ENCODE measurements around the gene PGA4. TPM values are rescaled to one million over a fixed set of nuclear protein-coding genes. Genes with fewer than 3 reads are reported as not detected.
"Not testable (repeated sequence)": the region's sequence is repeated elsewhere in the genome, so short reads cannot be mapped to it uniquely, and the experiment has no call there.

Gene PGA4
- polyA plus RNA-seq, 1 donor = 3.3 TPM

GRCh38 chr11:61226457-61227137, 4.5 kb downstream of the PGA4 start:
- not testable (repeated sequence) for H3K27ac ChIP-seq (ENCODE audit: low read length); H3K4me3 ChIP-seq (ENCODE audit: low read length); H3K4me1 ChIP-seq (ENCODE audit: control insufficient read depth, insufficient read depth, low read length); H3K9me3 ChIP-seq (ENCODE audit: control insufficient read depth, low read depth, low read length); DNase-seq; H3K27me3 ChIP-seq (ENCODE audit: control insufficient read depth, insufficient read depth, low read length); H3K36me3 ChIP-seq (ENCODE audit: control insufficient read depth, insufficient read depth, low read length)
- no CpG with 5 or more reads among the region's 10 CpGs for WGBS (ENCODE audit: insufficient coverage, low lambda C conversion rate)

GRCh38 chr11:61229458-61229857, 7.3 kb downstream of the PGA4 start:
- not testable (repeated sequence) for H3K4me3 ChIP-seq (ENCODE audit: low read length); H3K27ac ChIP-seq (ENCODE audit: low read length); H3K9me3 ChIP-seq (ENCODE audit: control insufficient read depth, low read depth, low read length); H3K4me1 ChIP-seq (ENCODE audit: control insufficient read depth, insufficient read depth, low read length); H3K36me3 ChIP-seq (ENCODE audit: control insufficient read depth, insufficient read depth, low read length); DNase-seq; H3K27me3 ChIP-seq (ENCODE audit: control insufficient read depth, insufficient read depth, low read length)
- WGBS (ENCODE audit: insufficient coverage, low lambda C conversion rate) = no CpG with 5 or more reads among the region's 6 CpGs

- not testable (repeated sequence) for H3K4me3 ChIP-seq (ENCODE audit: low read length); DNase-seq; H3K4me1 ChIP-seq (ENCODE audit: control insufficient read depth, insufficient read depth, low read length); H3K27me3 ChIP-seq (ENCODE audit: control insufficient read depth, insufficient read depth, low read length); H3K36me3 ChIP-seq (ENCODE audit: control insufficient read depth, insufficient read depth, low read length); H3K9me3 ChIP-seq (ENCODE audit: control insufficient read depth, low read depth, low read length); H3K27ac ChIP-seq (ENCODE audit: low read length)
- no CpG with 5 or more reads among the region's 15 CpGs for WGBS (ENCODE audit: insufficient coverage, low lambda C conversion rate)
Observed at GRCh38 chr11:61231033-61231432, 8.9 kb downstream of the PGA4 start.

DNA sequence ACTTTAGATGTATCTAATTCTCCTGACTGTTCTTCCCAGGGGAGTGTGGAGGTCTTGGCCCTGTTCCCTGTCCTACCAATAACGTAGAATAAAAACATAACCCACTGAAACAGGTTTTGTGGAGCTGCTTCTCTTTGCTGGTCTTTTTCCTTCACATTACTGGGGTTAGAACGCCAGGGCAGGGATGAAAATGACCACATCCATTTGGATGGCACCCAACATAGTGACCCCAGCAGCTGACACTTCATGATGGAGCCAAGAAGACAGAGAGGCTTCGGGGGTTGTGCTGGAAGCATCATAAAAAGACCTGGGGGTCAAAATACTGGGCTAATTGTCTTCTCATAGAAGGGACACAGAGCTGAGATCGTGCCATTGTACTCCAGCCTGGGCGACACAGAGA, 9.4 kb downstream of the PGA4 start:
- H3K4me1 ChIP-seq (ENCODE audit: control insufficient read depth, insufficient read depth, low read length); H3K9me3 ChIP-seq (ENCODE audit: control insufficient read depth, low read depth, low read length); H3K4me3 ChIP-seq (ENCODE audit: low read length); H3K27me3 ChIP-seq (ENCODE audit: control insufficient read depth, insufficient read depth, low read length); H3K36me3 ChIP-seq (ENCODE audit: control insufficient read depth, insufficient read depth, low read length); H3K27ac ChIP-seq (ENCODE audit: low read length); DNase-seq: not testable (repeated sequence)
- WGBS (ENCODE audit: insufficient coverage, low lambda C conversion rate) = no CpG with 5 or more reads among the region's 5 CpGs

- not testable (repeated sequence) for DNase-seq; H3K9me3 ChIP-seq (ENCODE audit: control insufficient read depth, low read depth, low read length); H3K27me3 ChIP-seq (ENCODE audit: control insufficient read depth, insufficient read depth, low read length); H3K27ac ChIP-seq (ENCODE audit: low read length); H3K36me3 ChIP-seq (ENCODE audit: control insufficient read depth, insufficient read depth, low read length); H3K4me1 ChIP-seq (ENCODE audit: control insufficient read depth, insufficient read depth, low read length); H3K4me3 ChIP-seq (ENCODE audit: low read length)
- no CpG with 5 or more reads among the region's 3 CpGs for WGBS (ENCODE audit: insufficient coverage, low lambda C conversion rate)
Observed at GRCh38 chr11:61232548-61233145, 10.5 kb downstream of the PGA4 start.

GRCh38 chr11:61237130-61237529, 15.0 kb downstream of the PGA4 start:
- not testable (repeated sequence) for H3K36me3 ChIP-seq (ENCODE audit: control insufficient read depth, insufficient read depth, low read length); H3K4me1 ChIP-seq (ENCODE audit: control insufficient read depth, insufficient read depth, low read length); H3K27ac ChIP-seq (ENCODE audit: low read length); H3K9me3 ChIP-seq (ENCODE audit: control insufficient read depth, low read depth, low read length); DNase-seq; H3K27me3 ChIP-seq (ENCODE audit: control insufficient read depth, insufficient read depth, low read length); H3K4me3 ChIP-seq (ENCODE audit: low read length)
- no CpG with 5 or more reads among the region's 4 CpGs for WGBS (ENCODE audit: insufficient coverage, low lambda C conversion rate)

GRCh38 chr11:61240288-61240687, 18.1 kb downstream of the PGA4 start:
- peak in 1 of 2 donors; percentile 18 for DNase-seq
- H3K9me3 ChIP-seq (ENCODE audit: control insufficient read depth, low read depth, low read length) = not testable (repeated sequence)
- 60% methylated on average over 1 of the region's 8 CpGs for WGBS (ENCODE audit: insufficient coverage, low lambda C conversion rate)

DNA sequence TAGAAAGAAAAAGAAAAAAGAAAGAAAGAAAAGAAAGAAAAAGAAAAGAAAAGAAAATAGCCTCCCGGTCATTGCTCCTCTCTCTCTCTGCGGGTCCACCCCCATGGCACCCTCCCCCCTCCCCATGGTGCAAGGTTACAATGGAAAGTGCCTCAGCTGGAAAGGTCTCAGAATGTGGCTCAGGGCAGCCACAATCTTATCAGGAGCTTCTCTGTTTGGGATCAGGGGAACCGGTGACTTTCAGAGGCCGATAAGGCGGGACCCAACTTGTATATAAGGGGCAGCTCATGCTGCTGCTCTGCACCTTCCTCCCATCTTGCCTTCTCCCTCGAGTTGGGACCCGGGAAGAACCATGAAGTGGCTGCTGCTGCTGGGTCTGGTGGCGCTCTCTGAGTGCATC, 18.7 kb downstream of the PGA4 start, which contains the start of gene PGA5:
Gene PGA5 (plus strand): TSS at position 301 of the 400 bp plus-strand sequence. CDS start 52 bp downstream, at position 353.
- not testable (repeated sequence) for H3K9me3 ChIP-seq (ENCODE audit: control insufficient read depth, low read depth, low read length); DNase-seq; H3K36me3 ChIP-seq (ENCODE audit: control insufficient read depth, insufficient read depth, low read length); H3K27me3 ChIP-seq (ENCODE audit: control insufficient read depth, insufficient read depth, low read length); H3K4me3 ChIP-seq (ENCODE audit: low read length); H3K4me1 ChIP-seq (ENCODE audit: control insufficient read depth, insufficient read depth, low read length); H3K27ac ChIP-seq (ENCODE audit: low read length)
- no CpG with 5 or more reads among the region's 8 CpGs for whole genome bisulfite sequencing (ENCODE audit: insufficient coverage, low lambda C conversion rate)

More at GRCh38 chr11:61240288-61240687, 18.1 kb downstream of the PGA4 start:
- not testable (repeated sequence) for H3K27me3 ChIP-seq (ENCODE audit: control insufficient read depth, insufficient read depth, low read length); H3K36me3 ChIP-seq (ENCODE audit: control insufficient read depth, insufficient read depth, low read length); H3K4me3 ChIP-seq (ENCODE audit: low read length); H3K27ac ChIP-seq (ENCODE audit: low read length); H3K4me1 ChIP-seq (ENCODE audit: control insufficient read depth, insufficient read depth, low read length)

GRCh38 chr11:61241526-61241925, 19.4 kb downstream of the PGA4 start:
- H3K27ac ChIP-seq (ENCODE audit: low read length); DNase-seq; H3K9me3 ChIP-seq (ENCODE audit: control insufficient read depth, low read depth, low read length); H3K4me3 ChIP-seq (ENCODE audit: low read length); H3K4me1 ChIP-seq (ENCODE audit: control insufficient read depth, insufficient read depth, low read length); H3K27me3 ChIP-seq (ENCODE audit: control insufficient read depth, insufficient read depth, low read length); H3K36me3 ChIP-seq (ENCODE audit: control insufficient read depth, insufficient read depth, low read length): not testable (repeated sequence)
- WGBS (ENCODE audit: insufficient coverage, low lambda C conversion rate) = no CpG with 5 or more reads among the region's 5 CpGs

GRCh38 chr11:61245284-61245964, 23.3 kb downstream of the PGA4 start:
- H3K27me3 ChIP-seq (ENCODE audit: control insufficient read depth, insufficient read depth, low read length); H3K4me3 ChIP-seq (ENCODE audit: low read length); H3K36me3 ChIP-seq (ENCODE audit: control insufficient read depth, insufficient read depth, low read length); H3K9me3 ChIP-seq (ENCODE audit: control insufficient read depth, low read depth, low read length); H3K4me1 ChIP-seq (ENCODE audit: control insufficient read depth, insufficient read depth, low read length); H3K27ac ChIP-seq (ENCODE audit: low read length); DNase-seq: not testable (repeated sequence)
- no CpG with 5 or more reads among the region's 10 CpGs for WGBS (ENCODE audit: insufficient coverage, low lambda C conversion rate)
